Hepatocyte (in vitro differentiated cells): Measurements from ENCODE around the gene WWTR1.

Source experiments
- EZH2 ChIP-seq: fragments of 200-600 bp; sonication (generic); IDR thresholded peaks from 2 replicates; pipeline ENCODE4 v1.6.1; 2016; ENCODE audit warnings: antibody characterized with exemption, mild to moderate bottlenecking, borderline replicate concordance
- TF ChIP-seq, protein P1 (sequence below): fragments of 200-600 bp; sonication (generic); IDR thresholded peaks from 2 replicates; pipeline ENCODE4 v1.5.1; 2016; ENCODE audit warnings: antibody characterized with exemption, mild to moderate bottlenecking; ENCODE audit not compliant: poor library complexity

DNA sequence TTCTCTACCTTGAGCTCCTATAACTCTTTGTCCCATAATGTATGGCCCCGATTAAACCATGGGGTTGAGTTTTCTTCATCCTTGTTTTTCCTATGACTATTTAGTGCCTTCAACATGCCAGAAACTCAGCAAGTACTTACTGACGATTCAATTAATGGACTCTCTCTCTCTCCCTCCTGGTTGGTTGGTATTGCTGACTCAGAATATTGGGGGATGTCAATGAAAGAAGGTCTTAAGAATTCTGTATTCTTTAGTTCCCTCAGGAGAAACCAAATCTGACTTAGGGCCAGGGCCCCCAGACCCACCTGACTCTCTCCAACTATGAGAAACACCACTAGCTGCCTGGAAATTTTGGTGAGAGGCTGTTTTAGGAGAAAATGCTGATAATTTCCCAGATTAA lies 142.6 kb downstream of the WWTR1 start:
- TF ChIP-seq EZH2: no peak
- TF ChIP-seq, protein P1, sequence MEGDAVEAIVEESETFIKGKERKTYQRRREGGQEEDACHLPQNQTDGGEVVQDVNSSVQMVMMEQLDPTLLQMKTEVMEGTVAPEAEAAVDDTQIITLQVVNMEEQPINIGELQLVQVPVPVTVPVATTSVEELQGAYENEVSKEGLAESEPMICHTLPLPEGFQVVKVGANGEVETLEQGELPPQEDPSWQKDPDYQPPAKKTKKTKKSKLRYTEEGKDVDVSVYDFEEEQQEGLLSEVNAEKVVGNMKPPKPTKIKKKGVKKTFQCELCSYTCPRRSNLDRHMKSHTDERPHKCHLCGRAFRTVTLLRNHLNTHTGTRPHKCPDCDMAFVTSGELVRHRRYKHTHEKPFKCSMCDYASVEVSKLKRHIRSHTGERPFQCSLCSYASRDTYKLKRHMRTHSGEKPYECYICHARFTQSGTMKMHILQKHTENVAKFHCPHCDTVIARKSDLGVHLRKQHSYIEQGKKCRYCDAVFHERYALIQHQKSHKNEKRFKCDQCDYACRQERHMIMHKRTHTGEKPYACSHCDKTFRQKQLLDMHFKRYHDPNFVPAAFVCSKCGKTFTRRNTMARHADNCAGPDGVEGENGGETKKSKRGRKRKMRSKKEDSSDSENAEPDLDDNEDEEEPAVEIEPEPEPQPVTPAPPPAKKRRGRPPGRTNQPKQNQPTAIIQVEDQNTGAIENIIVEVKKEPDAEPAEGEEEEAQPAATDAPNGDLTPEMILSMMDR: no peak
